ENCODE measurements around the gene GREB1. TPM values are rescaled to one million over a fixed set of nuclear protein-coding genes. Genes with fewer than 3 reads are reported as not detected.

GREB1 gene
- total RNA-seq, 1 experiment from 2014 or later = 0.90 TPM

GRCh38 chr2:11559786-11560155, 25.9 kb downstream of the GREB1 start:
- Mint-ChIP-seq H3K27ac (ENCODE audit: unreplicated experiment) (no peak overlapping the region), H3K4me1 (ENCODE audit: low read depth, unreplicated experiment) (peaks cover 8% of the 10 kb centered on the region), H3K27me3 (ENCODE audit: unreplicated experiment) (peaks cover 57% of the 10 kb centered on the region), H3K36me3 (ENCODE audit: insufficient read depth, unreplicated experiment) (no peaks in the 10 kb centered on the region), H3K4me3 (ENCODE audit: low read depth, unreplicated experiment) (no peak overlapping the region), H3K9me3 (ENCODE audit: low read depth, unreplicated experiment) (no peaks in the 10 kb centered on the region)
- DNase-seq = no peak
- intact Hi-C loops (cut with micrococcal nuclease; ENCODE audit: unreplicated experiment) = loop anchor here (10.0 kb wide), 1 partner anchor 535 kb away; no protein-coding TSS in a partner anchor
- BruUV-seq (replicated peaks) = no TSS peak
- TF ChIP-seq CTCF (IDR thresholded peaks at IDR 0.05; ENCODE audit: unreplicated experiment) = no peak
- CTCF ChIA-PET = no interaction called here

DNA sequence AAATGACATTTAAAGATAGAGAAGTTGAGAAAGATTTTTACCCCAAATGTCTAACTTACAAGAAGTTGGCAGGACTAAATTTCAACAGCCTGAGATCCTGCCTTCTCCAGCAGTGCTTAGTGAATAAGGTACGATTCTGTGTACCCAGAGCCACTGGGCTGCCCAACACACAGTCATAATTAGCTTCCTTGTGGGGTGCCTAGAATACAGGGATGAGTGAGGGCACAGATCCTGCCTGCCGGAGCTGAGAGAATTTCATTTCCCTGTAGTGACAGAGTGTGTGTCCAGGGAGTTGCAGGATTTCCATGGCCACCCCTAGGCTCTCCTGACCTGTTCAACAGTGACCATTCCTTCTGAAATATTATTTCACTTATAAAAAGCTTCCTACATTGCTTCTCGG, 27.0 kb downstream of the GREB1 start:
- no peak for TF ChIP-seq CTCF (IDR thresholded peaks at IDR 0.05; ENCODE audit: unreplicated experiment)
- Mint-ChIP-seq H3K36me3 (ENCODE audit: insufficient read depth, unreplicated experiment) (no peaks in the 10 kb centered on the region), H3K4me3 (ENCODE audit: low read depth, unreplicated experiment) (no peak overlapping the region), H3K27ac (ENCODE audit: unreplicated experiment) (no peak overlapping the region), H3K9me3 (ENCODE audit: low read depth, unreplicated experiment) (no peaks in the 10 kb centered on the region), H3K4me1 (ENCODE audit: low read depth, unreplicated experiment) (peaks cover 8% of the 10 kb centered on the region), H3K27me3 (ENCODE audit: unreplicated experiment) (peaks cover 47% of the 10 kb centered on the region)
- BruUV-seq (replicated peaks) = no TSS peak
- no peak for DNase-seq
- CTCF ChIA-PET = no interaction called here
- intact Hi-C loops (cut with micrococcal nuclease; ENCODE audit: unreplicated experiment) = loop anchor here (10.0 kb wide), 1 partner anchor 534 kb away; no protein-coding TSS in a partner anchor

GRCh38 chr2:11562011-11562410, 28.2 kb downstream of the GREB1 start:
- no peak overlapping the region for H3K27ac Mint-ChIP-seq (ENCODE audit: unreplicated experiment)
- BruUV-seq (replicated peaks) = no TSS peak
- H3K36me3 Mint-ChIP-seq (ENCODE audit: insufficient read depth, unreplicated experiment) = no peaks in the 10 kb centered on the region
- intact Hi-C loops (cut with micrococcal nuclease; ENCODE audit: unreplicated experiment) = loop anchor here (10.0 kb wide), 1 partner anchor 533 kb away; no protein-coding TSS in a partner anchor
- no peak for TF ChIP-seq CTCF (IDR thresholded peaks at IDR 0.05; ENCODE audit: unreplicated experiment)
- H3K9me3 Mint-ChIP-seq (ENCODE audit: low read depth, unreplicated experiment) = no peaks in the 10 kb centered on the region
- no peak overlapping the region for H3K4me3 Mint-ChIP-seq (ENCODE audit: low read depth, unreplicated experiment)
- peak; percentile 24 for DNase-seq
- CTCF ChIA-PET = no interaction called here
- H3K4me1 Mint-ChIP-seq (ENCODE audit: low read depth, unreplicated experiment) = peaks cover 8% of the 10 kb centered on the region
- H3K27me3 Mint-ChIP-seq (ENCODE audit: unreplicated experiment) = peaks cover 35% of the 10 kb centered on the region

DNA sequence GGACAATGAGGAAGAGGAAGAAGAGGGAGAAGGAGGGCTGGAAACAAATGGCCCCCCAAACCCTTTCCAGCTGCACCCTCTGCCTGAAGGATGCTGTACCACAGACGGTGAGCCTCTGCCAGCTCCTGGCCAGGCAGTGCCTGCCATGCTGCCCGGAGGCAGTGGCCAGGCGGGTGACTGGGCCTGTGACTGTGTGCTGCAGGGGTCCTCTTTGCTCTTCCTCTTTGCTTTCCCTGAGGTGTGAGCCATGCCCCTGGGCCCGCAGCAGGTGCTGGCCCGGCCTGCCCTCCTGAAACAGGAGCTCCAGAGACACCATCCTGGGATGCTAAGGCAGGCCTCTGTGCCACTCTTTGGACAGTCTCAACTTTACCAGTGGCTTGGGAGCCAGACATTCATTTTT, 28.6 kb downstream of the GREB1 start:
- DNase-seq = no peak
- H3K9me3 Mint-ChIP-seq (ENCODE audit: low read depth, unreplicated experiment) = no peaks in the 10 kb centered on the region
- CTCF ChIA-PET = no interaction called here
- H3K36me3 Mint-ChIP-seq (ENCODE audit: insufficient read depth, unreplicated experiment) = no peaks in the 10 kb centered on the region
- no TSS peak for BruUV-seq (replicated peaks)
- TF ChIP-seq CTCF (IDR thresholded peaks at IDR 0.05; ENCODE audit: unreplicated experiment) = no peak
- no peak overlapping the region for H3K4me3 Mint-ChIP-seq (ENCODE audit: low read depth, unreplicated experiment)
- H3K4me1 Mint-ChIP-seq (ENCODE audit: low read depth, unreplicated experiment) = peaks cover 8% of the 10 kb centered on the region
- peaks cover 31% of the 10 kb centered on the region for H3K27me3 Mint-ChIP-seq (ENCODE audit: unreplicated experiment)
- H3K27ac Mint-ChIP-seq (ENCODE audit: unreplicated experiment) = no peak overlapping the region
- intact Hi-C loops (cut with micrococcal nuclease; ENCODE audit: unreplicated experiment) = loop anchor here (10.0 kb wide), 1 partner anchor 532 kb away; no protein-coding TSS in a partner anchor

Measured in Calu3 (cell line).